ENCODE results near the gene ACTN4. TPM values are rescaled to one million over a fixed set of nuclear protein-coding genes. Genes with fewer than 3 reads are reported as not detected.
A peak's percentile ranks its signal among the peaks of the same experiment; 100 is the strongest.

ACTN4 gene
- total and polyA plus RNA-seq, 2 experiments from 2014 or later, result 59.3 to 321 TPM

DNA sequence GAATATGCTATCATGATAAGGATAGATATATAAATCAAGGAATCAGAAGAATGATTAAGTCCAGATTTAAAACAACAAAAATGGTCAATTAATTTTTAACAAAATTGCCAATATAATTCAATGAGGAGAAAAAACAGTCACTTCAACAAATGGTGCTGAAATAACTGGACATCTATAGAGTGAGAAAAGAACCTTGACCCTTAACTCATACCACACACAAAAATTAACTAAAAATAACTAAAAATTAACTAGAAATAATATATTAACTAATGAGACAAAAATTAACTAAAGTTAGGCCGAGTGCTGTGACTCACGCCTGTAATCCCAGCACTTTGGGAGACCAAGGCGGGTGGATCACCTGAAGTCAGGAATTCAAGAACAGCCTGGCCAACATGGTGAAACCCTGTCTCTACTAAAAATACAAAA, 116.4 kb downstream of the ACTN4 start:
- Histone ChIP-seq H3K27ac (peak overlapping the region; percentile 95), H3K79me2 (peaks cover 2% of the 10 kb centered on the region), H3K4me1 (ENCODE audit: insufficient read depth) (peaks cover 12% of the 10 kb centered on the region), H3K9me2 (replicated peaks; ENCODE audit: insufficient read depth) (no peaks in the 10 kb centered on the region), H3K4me2 (no peak overlapping the region), H3K9me3 (ENCODE audit: low read depth) (no peaks in the 10 kb centered on the region), H3K36me3 (replicated peaks; ENCODE audit: insufficient read depth, low read depth) (no peaks in the 10 kb centered on the region), H4K20me1 (ENCODE audit: insufficient read depth, poor library complexity, severe bottlenecking) (no peaks in the 10 kb centered on the region), H3K27me3 (no peaks in the 10 kb centered on the region), H3K4me3 (no peak overlapping the region), H2AFZ (no peak overlapping the region)
- no peak for DNase-seq (ENCODE audit: low spot score)
- 58% methylated on average over 3 of the region's 3 CpGs for WGBS (ENCODE audit: low lambda C conversion rate, missing lambda C conversion rate)
- TF ChIP-seq EZH2phosphoT487 (IDR thresholded peaks at IDR 0.05; ENCODE audit: low read depth, severe bottlenecking, unreplicated experiment), result no peak
- TF ChIP-seq EZH2 (IDR thresholded peaks at IDR 0.05; ENCODE audit: borderline replicate concordance), result no peak
- TF ChIP-seq, protein P1, sequence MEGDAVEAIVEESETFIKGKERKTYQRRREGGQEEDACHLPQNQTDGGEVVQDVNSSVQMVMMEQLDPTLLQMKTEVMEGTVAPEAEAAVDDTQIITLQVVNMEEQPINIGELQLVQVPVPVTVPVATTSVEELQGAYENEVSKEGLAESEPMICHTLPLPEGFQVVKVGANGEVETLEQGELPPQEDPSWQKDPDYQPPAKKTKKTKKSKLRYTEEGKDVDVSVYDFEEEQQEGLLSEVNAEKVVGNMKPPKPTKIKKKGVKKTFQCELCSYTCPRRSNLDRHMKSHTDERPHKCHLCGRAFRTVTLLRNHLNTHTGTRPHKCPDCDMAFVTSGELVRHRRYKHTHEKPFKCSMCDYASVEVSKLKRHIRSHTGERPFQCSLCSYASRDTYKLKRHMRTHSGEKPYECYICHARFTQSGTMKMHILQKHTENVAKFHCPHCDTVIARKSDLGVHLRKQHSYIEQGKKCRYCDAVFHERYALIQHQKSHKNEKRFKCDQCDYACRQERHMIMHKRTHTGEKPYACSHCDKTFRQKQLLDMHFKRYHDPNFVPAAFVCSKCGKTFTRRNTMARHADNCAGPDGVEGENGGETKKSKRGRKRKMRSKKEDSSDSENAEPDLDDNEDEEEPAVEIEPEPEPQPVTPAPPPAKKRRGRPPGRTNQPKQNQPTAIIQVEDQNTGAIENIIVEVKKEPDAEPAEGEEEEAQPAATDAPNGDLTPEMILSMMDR (IDR thresholded peaks at IDR 0.05; ENCODE audit: poor library complexity), result no peak

DNA sequence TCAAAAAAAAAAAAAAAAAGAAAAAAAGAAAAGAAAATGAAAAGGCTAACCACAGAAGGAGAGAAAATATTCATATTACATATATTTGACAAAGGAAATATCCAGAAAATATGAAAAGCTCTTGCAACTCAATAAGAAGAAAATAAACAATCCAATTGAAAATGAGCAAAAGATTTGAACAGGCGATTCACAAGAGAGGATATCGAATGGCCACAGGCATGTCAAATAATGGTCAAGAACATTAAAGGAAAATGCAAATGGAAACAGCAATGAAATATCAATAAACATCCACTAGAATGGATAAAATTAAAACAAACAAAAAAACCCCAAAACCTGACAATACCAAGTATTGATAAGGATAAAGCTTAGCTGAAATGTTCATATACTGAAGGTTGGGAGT, 117.8 kb downstream of the ACTN4 start:
- Histone ChIP-seq H3K4me1 (ENCODE audit: insufficient read depth) (peaks cover 12% of the 10 kb centered on the region), H3K9me3 (ENCODE audit: low read depth) (no peaks in the 10 kb centered on the region), H2AFZ (no peak overlapping the region), H3K27ac (no peak overlapping the region), H3K9me2 (replicated peaks; ENCODE audit: insufficient read depth) (no peaks in the 10 kb centered on the region), H3K27me3 (no peaks in the 10 kb centered on the region), H3K4me2 (no peak overlapping the region), H4K20me1 (ENCODE audit: insufficient read depth, poor library complexity, severe bottlenecking) (no peaks in the 10 kb centered on the region), H3K79me2 (peaks cover 2% of the 10 kb centered on the region), H3K4me3 (no peak overlapping the region), H3K36me3 (replicated peaks; ENCODE audit: insufficient read depth, low read depth) (no peaks in the 10 kb centered on the region)
- no peak for DNase-seq (ENCODE audit: low spot score)
- WGBS (ENCODE audit: low lambda C conversion rate, missing lambda C conversion rate), result 97% methylated on average over 2 of the region's 2 CpGs
- TF ChIP-seq EZH2phosphoT487 (IDR thresholded peaks at IDR 0.05; ENCODE audit: low read depth, severe bottlenecking, unreplicated experiment), result no peak
- TF ChIP-seq EZH2 (IDR thresholded peaks at IDR 0.05; ENCODE audit: borderline replicate concordance), result no peak
- TF ChIP-seq, protein P1 (IDR thresholded peaks at IDR 0.05; ENCODE audit: poor library complexity), result no peak

DNA sequence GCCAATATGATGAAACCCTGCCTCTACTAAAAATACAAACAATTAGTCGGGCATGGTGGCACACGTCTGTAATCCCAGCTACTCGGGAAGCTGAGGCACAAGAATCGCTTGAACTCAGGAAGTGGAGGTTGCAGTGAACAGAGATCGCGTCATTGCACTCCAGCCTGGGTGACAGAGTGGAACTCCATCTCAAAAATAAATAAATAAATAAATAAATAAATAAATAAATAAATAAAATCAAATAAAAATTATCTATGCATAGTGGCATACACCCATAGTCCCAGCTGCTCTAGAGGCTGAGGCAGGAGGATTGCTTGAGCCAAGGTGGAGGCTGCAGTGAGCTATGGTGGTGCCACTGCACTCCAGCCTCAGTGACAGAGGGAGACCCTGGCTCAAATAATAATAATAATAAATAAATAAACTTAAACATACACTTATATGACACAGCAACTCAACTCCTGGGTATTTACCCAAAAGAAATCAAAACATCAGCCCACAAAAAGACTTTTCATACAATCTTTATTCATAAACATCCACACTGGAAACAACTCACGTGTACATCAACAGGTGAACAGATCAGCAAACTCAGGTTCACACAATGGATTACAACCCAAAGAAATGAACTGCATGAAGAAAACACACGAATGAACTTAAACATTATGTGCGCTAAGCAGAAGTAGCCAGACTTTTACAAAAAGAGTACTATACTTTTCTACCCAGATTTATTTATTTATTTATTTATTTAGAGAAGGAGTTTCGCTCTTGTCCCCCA, 119.0 kb downstream of the ACTN4 start:
- no peak overlapping the region for H2AFZ ChIP-seq
- H3K4me2 ChIP-seq, result no peak overlapping the region
- no peak overlapping the region for H3K4me3 ChIP-seq
- H3K27me3 ChIP-seq, result no peaks in the 10 kb centered on the region
- 97% methylated on average over 10 of the region's 10 CpGs for WGBS (ENCODE audit: low lambda C conversion rate, missing lambda C conversion rate)
- H3K9me3 ChIP-seq (ENCODE audit: low read depth), result no peaks in the 10 kb centered on the region
- TF ChIP-seq, protein P1 (IDR thresholded peaks at IDR 0.05; ENCODE audit: poor library complexity), result no peak
- TF ChIP-seq EZH2 (IDR thresholded peaks at IDR 0.05; ENCODE audit: borderline replicate concordance) (no peak), EZH2phosphoT487 (IDR thresholded peaks at IDR 0.05; ENCODE audit: low read depth, severe bottlenecking, unreplicated experiment) (no peak)
- no peaks in the 10 kb centered on the region for H3K9me2 ChIP-seq (replicated peaks; ENCODE audit: insufficient read depth)
- H3K79me2 ChIP-seq, result peaks cover 2% of the 10 kb centered on the region
- no peak for DNase-seq (ENCODE audit: low spot score)
- no peaks in the 10 kb centered on the region for H3K36me3 ChIP-seq (replicated peaks; ENCODE audit: insufficient read depth, low read depth)
- no peak overlapping the region for H3K27ac ChIP-seq
- peaks cover 12% of the 10 kb centered on the region for H3K4me1 ChIP-seq (ENCODE audit: insufficient read depth)
- no peaks in the 10 kb centered on the region for H4K20me1 ChIP-seq (ENCODE audit: insufficient read depth, poor library complexity, severe bottlenecking)

Data from hepatocyte (in vitro differentiated cells).